ENCODE data around the gene MED13L. TPM values are rescaled to one million over a fixed set of nuclear protein-coding genes. Genes with fewer than 3 reads are reported as not detected.

MED13L gene
- total RNA-seq, 4 donors from 2014 or later = 153 to 251 (median 194) TPM

DNA sequence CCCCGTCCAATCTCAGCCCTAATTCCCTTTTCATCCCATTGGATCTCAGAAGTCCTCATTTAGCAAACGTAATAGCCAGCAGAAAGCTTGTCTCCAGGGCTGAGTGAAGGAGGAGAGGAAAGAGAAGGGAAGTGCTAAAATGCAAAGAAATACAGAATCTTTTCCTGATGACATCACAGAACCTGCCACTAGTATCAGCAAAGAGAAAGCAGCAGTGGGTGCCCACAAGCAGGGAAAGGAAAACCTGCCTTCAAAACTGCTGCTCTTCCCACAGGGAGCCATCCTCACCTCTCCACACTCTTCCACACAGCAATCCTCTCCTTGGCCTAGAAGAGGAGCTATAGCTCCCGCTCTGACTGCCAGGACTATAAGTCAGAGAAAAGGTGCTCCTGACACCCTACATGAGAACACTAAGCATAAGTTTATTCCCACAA lies 11.3 kb downstream of the MED13L start:
- no peak for DNase-seq (ENCODE audit: low spot score)
- ATAC-seq (ENCODE audit: low FRiP score) = no peak
- TF ChIP-seq, protein P1, sequence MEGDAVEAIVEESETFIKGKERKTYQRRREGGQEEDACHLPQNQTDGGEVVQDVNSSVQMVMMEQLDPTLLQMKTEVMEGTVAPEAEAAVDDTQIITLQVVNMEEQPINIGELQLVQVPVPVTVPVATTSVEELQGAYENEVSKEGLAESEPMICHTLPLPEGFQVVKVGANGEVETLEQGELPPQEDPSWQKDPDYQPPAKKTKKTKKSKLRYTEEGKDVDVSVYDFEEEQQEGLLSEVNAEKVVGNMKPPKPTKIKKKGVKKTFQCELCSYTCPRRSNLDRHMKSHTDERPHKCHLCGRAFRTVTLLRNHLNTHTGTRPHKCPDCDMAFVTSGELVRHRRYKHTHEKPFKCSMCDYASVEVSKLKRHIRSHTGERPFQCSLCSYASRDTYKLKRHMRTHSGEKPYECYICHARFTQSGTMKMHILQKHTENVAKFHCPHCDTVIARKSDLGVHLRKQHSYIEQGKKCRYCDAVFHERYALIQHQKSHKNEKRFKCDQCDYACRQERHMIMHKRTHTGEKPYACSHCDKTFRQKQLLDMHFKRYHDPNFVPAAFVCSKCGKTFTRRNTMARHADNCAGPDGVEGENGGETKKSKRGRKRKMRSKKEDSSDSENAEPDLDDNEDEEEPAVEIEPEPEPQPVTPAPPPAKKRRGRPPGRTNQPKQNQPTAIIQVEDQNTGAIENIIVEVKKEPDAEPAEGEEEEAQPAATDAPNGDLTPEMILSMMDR (IDR thresholded peaks at IDR 0.05) = no peak

DNA sequence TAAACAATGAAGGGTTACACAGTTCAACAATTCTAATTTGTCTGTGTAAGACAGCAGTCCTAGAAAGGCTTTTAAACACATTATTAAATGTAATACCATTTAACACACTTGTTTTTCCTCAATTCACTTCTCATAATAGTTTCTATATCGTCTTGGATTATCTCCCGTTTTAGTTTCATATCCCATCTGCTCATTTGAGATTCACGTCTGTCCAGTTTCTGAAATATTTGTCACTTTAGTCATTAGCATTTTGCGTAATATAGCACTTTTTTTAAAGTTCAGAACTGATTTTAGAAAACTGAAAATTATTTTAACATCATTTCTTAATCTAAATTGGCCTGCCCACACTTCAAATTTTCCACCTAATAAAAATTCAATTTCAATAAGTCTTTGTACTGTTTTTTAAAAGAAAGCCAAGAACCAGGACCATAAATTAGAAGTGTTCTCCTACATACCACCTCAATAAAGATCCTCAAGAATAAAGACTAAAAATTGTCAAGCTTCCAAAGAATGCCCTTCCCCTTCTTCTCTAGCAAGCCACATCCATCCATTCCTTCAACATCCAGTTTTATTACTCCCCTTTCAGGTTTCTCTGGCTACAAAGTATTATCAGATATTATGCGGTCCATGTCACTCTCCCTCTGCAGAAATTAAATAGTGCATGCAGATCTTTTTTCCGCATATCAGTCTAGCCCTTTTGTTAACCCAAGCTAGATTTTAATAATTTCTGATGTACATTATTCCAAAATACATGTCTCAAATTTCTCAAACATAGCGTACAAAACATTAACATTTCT lies 11.9 kb downstream of the MED13L start:
- no peak for ATAC-seq (ENCODE audit: low FRiP score)
- DNase-seq (ENCODE audit: low spot score) = no peak
- TF ChIP-seq, protein P1 (IDR thresholded peaks at IDR 0.05) = no peak

DNA sequence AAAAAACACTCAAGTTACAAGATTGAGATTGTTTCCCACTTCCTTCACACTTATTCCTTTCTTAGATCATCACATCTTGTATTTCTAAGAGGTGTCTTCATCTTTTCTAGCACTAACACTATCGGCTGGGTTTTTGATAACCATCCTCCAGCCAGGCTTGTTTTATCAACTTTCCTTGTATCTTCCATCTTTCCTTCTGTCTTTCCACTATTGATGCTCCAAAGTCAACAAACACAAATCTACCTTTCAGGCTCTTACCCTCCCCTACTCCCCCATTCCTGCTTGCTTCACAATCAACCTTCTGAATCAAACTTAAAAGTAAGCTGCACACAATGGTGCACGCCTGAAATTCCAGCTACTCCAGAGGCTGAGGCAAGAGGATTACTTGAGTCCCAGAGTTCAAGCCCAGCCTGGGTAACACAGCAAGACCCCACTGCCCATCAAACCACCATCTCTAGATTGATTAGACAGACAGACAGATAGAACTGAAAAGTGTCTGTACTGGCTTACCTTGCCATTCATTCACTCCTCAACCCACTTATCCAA lies 12.9 kb downstream of the MED13L start:
- DNase-seq (ENCODE audit: low spot score) (no peak), ATAC-seq (ENCODE audit: low FRiP score) (no peak)
- TF ChIP-seq, protein P1 (IDR thresholded peaks at IDR 0.05) = no peak

DNA sequence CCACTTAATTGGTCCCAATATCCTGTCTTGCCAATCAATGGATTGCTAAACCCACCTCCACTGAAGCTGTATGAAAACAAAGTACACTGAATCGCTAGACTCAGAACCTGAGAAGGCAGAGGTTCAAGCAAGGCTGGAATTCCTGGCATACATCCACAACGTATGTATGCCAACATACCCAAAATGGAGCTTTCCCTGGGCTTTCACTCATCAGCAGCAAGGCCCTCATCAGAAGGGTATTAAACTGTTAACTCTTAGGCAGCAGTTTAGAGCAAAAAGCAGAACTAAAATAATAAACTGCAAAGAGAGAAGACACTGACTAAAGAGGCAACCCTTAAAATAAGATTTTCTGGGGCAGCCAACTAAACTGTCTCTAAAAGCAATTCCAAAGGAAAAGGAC lies 13.6 kb downstream of the MED13L start:
- DNase-seq (ENCODE audit: low spot score) (no peak), ATAC-seq (ENCODE audit: low FRiP score) (no peak)
- TF ChIP-seq, protein P1 (IDR thresholded peaks at IDR 0.05) = no peak

DNA sequence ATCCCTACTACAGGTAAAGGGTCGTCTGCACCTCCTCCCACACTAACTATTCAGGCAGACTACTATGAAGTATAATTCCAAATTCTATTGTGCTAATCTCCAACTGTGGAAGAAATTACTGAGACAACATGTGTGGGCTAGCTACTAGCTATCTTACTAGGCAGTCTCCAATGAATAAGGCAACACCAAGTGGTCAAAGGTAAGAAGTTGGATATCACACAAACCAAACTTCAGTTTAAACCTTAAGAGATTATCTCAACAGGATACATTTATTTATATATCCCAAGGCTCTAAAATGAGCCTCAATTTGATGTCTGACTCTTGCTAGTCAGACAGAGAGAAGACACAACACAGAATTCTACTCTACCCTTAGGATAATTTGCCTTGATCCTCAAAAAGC lies 14.1 kb downstream of the MED13L start:
- TF ChIP-seq, protein P1 (IDR thresholded peaks at IDR 0.05) = no peak
- ATAC-seq (ENCODE audit: low FRiP score) = no peak
- DNase-seq (ENCODE audit: low spot score) = no peak

DNA sequence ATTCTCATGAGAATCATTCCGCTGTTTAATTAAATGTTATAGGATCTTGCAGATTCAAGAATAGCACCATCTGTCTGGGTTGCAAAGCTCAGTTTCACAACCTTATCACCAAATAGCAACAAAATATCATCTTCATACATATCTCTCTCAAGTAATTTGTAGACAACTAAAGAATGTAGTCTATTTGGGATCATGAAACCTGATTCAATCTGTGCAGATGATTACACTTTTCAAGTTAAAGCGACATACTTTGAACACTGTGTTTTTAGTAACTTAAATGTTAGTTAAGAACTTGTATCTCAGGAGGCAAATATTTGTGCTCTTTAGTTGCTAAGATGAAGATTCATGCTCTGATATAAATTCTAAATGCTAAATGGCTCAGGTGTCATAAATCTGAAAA lies 14.8 kb downstream of the MED13L start:
- TF ChIP-seq, protein P1 (IDR thresholded peaks at IDR 0.05) = no peak
- DNase-seq (ENCODE audit: low spot score) (no peak), ATAC-seq (ENCODE audit: low FRiP score) (no peak)

Data from omental fat pad (tissue), 4 donors.